B cell (primary cell): Measurements from ENCODE around the gene PARD3B. TPM values are rescaled to one million over a fixed set of nuclear protein-coding genes. Genes with fewer than 3 reads are reported as not detected.

Experiments
- ATAC-seq: fragments of 200-7000 bp; cut with Tn5 transposase; one replicate; pipeline ENCODE4 v1.10.0; 2021; ENCODE audit warnings: low read depth, mild to moderate bottlenecking, moderate number of reproducible peaks, moderate library complexity
- CTCF ChIA-PET: fragments of 350-600 bp; sonication (Branson Sonifier 250); formaldehyde crosslinking; loops from one replicate; lab custom pipeline; 2021; ENCODE audit warnings: antibody characterized with exemption, inconsistent platforms; lab: Charles Lee
- POLR2A ChIA-PET: fragments of 350-600 bp; sonication (Branson Sonifier 250); formaldehyde crosslinking; loops from one replicate; lab custom pipeline; 2021; ENCODE audit warnings: antibody characterized with exemption; lab: Charles Lee
- DNase-seq: peaks from one replicate; pipeline ENCODE4 v3.0.0; 2013
- H2AFZ ChIP-seq: 2 replicates; pipeline ENCODE4 v1.6.1; 2012; ENCODE audit warnings: mild to moderate bottlenecking, low read depth, low read length; ENCODE audit not compliant: insufficient read depth, poor library complexity, severe bottlenecking
- H3K27ac ChIP-seq, 2 donors: 1 replicate in 1 of 2; 2 replicates in 1 of 2; pipeline ENCODE4 v1.5.1; 2012 to 2013; ENCODE audit warnings: low read length in 2 of 2, mild to moderate bottlenecking in 2 of 2, moderate library complexity in 1 of 2
- H3K27me3 ChIP-seq, 4 experiments: fragments of 200-600 bp in 1 of 4; sonication (generic) in 1 of 4; replicated peaks in 1 of 4; 1 replicate in 2 of 4; 2 replicates in 2 of 4; pipeline versions ENCODE4 v1.6.1 to v1.7.0; 2013 to 2016; ENCODE audit warnings: low read length in 3 of 4, mild to moderate bottlenecking in 2 of 4, mixed read lengths in 1 of 4, moderate library complexity in 1 of 4; ENCODE audit not compliant: insufficient read depth in 4 of 4, control insufficient read depth in 3 of 4; ENCODE audit errors: control extremely low read depth in 1 of 4
- H3K36me3 ChIP-seq, 2 experiments: replicated peaks in 1 of 2; 1 replicate in 1 of 2; 2 replicates in 1 of 2; pipeline versions ENCODE4 v1.6.1 to v1.7.1; 2013; ENCODE audit warnings: low read length in 1 of 2; ENCODE audit not compliant: insufficient read depth in 2 of 2, control insufficient read depth in 1 of 2; ENCODE audit errors: control extremely low read depth in 1 of 2, extremely low read depth in 1 of 2
- H3K4me1 ChIP-seq, 2 donors: fragments of 200-600 bp in 1 of 2; sonication (generic) in 1 of 2; 1 replicate in 1 of 2; 2 replicates in 1 of 2; pipeline versions ENCODE4 v1.5.1 to v1.6.1; 2013 to 2017; ENCODE audit warnings: low read length in 2 of 2; ENCODE audit not compliant: control insufficient read depth in 2 of 2, insufficient read depth in 2 of 2
- H3K4me2 ChIP-seq: replicated peaks from 2 replicates; pipeline ENCODE3; 2012; ENCODE audit warnings: mild to moderate bottlenecking, low read depth, low read length; ENCODE audit not compliant: poor library complexity, severe bottlenecking
- H3K4me3 ChIP-seq, 5 experiments: fragments of 200-600 bp in 1 of 5; sonication (generic) in 1 of 5; 1 replicate in 3 of 5; 2 replicates in 2 of 5; pipeline versions ENCODE4 v1.5.1 to v1.7.0; 2011 to 2016; ENCODE audit warnings: low read length in 4 of 5, mild to moderate bottlenecking in 4 of 5, low read depth in 2 of 5, control low read depth in 1 of 5, moderate library complexity in 1 of 5; ENCODE audit not compliant: insufficient read depth in 1 of 5; ENCODE audit errors: control extremely low read depth in 1 of 5, extremely low read depth in 1 of 5
- H3K79me2 ChIP-seq: fragments of 200-600 bp; sonication (generic); one replicate; pipeline ENCODE4 v1.6.0; 2016; ENCODE audit warnings: low read length; ENCODE audit not compliant: control insufficient read depth, insufficient read depth
- H3K9ac ChIP-seq: fragments of 200-600 bp; sonication (generic); 2 replicates; pipeline ENCODE4 v1.6.1; 2017; ENCODE audit warnings: mild to moderate bottlenecking, low read length, moderate library complexity
- H3K9me3 ChIP-seq, 3 donors: one replicate each; pipeline versions ENCODE4 v1.6.1 to v1.7.1; 2013; ENCODE audit warnings: low read length in 2 of 3; ENCODE audit not compliant: control insufficient read depth in 2 of 3, insufficient read depth in 1 of 3; ENCODE audit errors: control extremely low read depth in 1 of 3
- H4K20me1 ChIP-seq: 2 replicates; pipeline ENCODE4 v1.6.0; 2012; ENCODE audit warnings: mild to moderate bottlenecking, low read length; ENCODE audit not compliant: insufficient read depth, control insufficient read depth, poor library complexity, severe bottlenecking
- H3K27ac Mint-ChIP-seq: one replicate; pipeline ENCODE4 v1.8.0; 2021; ENCODE audit warnings: mixed read lengths
- H3K27me3 Mint-ChIP-seq: one replicate; pipeline ENCODE4 v1.8.0; 2021; ENCODE audit warnings: mixed read lengths
- H3K4me1 Mint-ChIP-seq: one replicate; pipeline ENCODE4 v1.8.0; 2021; ENCODE audit warnings: mixed read lengths
- H3K4me3 Mint-ChIP-seq: one replicate; pipeline ENCODE4 v1.8.0; 2021; ENCODE audit warnings: mixed read lengths
- H3K9me3 Mint-ChIP-seq: one replicate; pipeline ENCODE4 v1.8.0; 2022; ENCODE audit warnings: mixed read lengths; ENCODE audit not compliant: insufficient read depth
- EZH2 ChIP-seq: IDR thresholded peaks from 2 replicates; pipeline ENCODE4 v1.6.1; 2012; ENCODE audit warnings: borderline replicate concordance, low read depth, mild to moderate bottlenecking, moderate library complexity, low read length; ENCODE audit not compliant: insufficient read depth, poor library complexity, severe bottlenecking
- WGBS: methylation state at CpG from one replicate; pipeline ENCODE4 v1.1.5; 2013; ENCODE audit warnings: missing lambda C conversion rate; ENCODE audit not compliant: insufficient coverage; 5-methylcytosine and 5-hydroxymethylcytosine counted together
- intact Hi-C: fragments of 100-400 bp; cut with micrococcal nuclease; formaldehyde crosslinking; loops from one replicate; pipeline ENCODE4 v1.10.0; 2022
- polyA plus RNA-seq: library from polyadenylated mRNA; depleted of rRNA; stranded (reverse); fragments of >200 nt; gene quantifications from 2 replicates; pipeline ENCODE4 v1.2.3, GENCODE V29; 2012
- total RNA-seq, 2 donors: library from RNA; stranded (reverse); fragments of 120-200 nt in 1 of 2; gene quantifications; 1 replicate in 1 of 2; 2 replicates in 1 of 2; pipeline versions ENCODE4 v1.2.3 to v1.2.4, GENCODE V29; 2013 to 2022
- TF ChIP-seq, protein P1 (sequence below): fragments of 200-600 bp; IDR thresholded peaks from one replicate; pipeline ENCODE4 v1.8.0; 2022; ENCODE audit warnings: antibody characterized with exemption, mild to moderate bottlenecking

Gene PARD3B
- total and polyA plus RNA-seq, 2 donors (not counting 1 experiment from before 2014, with no cell fraction given), result not detected

DNA sequence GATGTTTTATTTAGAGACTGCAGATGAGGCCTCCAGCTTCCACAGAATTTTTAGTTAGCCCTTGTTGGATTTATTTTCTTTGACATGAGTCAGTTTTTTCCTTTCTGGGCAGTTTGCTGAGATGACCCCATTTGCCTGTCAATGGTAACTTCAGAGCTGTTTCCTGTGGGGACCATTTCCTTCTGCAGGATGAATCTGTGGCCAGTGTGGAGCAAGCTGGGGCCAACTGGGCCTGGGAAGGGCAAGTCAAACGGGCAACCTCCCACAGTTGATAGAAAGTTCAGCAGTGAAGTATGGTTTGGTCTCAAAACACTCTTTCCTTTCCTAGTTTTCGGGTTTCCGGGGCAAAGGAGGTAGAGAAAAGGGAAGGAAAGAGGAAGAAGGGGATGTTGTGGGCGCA, 845.6 kb downstream of the PARD3B start:
- H3K4me1 Mint-ChIP-seq, result no peaks in the 10 kb centered on the region
- Histone ChIP-seq H3K4me3 (no peak overlapping the region), H2AFZ (no peak overlapping the region), H3K79me2 (no peaks in the 10 kb centered on the region), H3K36me3 (no peaks in the 10 kb centered on the region), H3K9ac (no peak overlapping the region), H3K27me3 (no peaks in the 10 kb centered on the region), H4K20me1 (no peaks in the 10 kb centered on the region), H3K9me3 (no peaks in the 10 kb centered on the region), H3K4me1 (no peaks in the 10 kb centered on the region), H3K27ac (no peak overlapping the region), H3K4me2 (no peak overlapping the region)
- TF ChIP-seq, protein P1, sequence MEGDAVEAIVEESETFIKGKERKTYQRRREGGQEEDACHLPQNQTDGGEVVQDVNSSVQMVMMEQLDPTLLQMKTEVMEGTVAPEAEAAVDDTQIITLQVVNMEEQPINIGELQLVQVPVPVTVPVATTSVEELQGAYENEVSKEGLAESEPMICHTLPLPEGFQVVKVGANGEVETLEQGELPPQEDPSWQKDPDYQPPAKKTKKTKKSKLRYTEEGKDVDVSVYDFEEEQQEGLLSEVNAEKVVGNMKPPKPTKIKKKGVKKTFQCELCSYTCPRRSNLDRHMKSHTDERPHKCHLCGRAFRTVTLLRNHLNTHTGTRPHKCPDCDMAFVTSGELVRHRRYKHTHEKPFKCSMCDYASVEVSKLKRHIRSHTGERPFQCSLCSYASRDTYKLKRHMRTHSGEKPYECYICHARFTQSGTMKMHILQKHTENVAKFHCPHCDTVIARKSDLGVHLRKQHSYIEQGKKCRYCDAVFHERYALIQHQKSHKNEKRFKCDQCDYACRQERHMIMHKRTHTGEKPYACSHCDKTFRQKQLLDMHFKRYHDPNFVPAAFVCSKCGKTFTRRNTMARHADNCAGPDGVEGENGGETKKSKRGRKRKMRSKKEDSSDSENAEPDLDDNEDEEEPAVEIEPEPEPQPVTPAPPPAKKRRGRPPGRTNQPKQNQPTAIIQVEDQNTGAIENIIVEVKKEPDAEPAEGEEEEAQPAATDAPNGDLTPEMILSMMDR, result no peak
- no peak for TF ChIP-seq EZH2
- H3K27ac Mint-ChIP-seq, result no peak overlapping the region
- ATAC-seq (no peak), DNase-seq (no peak)
- POLR2A ChIA-PET, result no interaction called here
- H3K4me3 Mint-ChIP-seq, result no peak overlapping the region
- 80% methylated on average over 3 of the region's 4 CpGs for WGBS
- intact Hi-C loops, result no loop called here
- CTCF ChIA-PET, result no interaction called here
- no peaks in the 10 kb centered on the region for H3K9me3 Mint-ChIP-seq
- peaks cover 9% of the 10 kb centered on the region for H3K27me3 Mint-ChIP-seq

DNA sequence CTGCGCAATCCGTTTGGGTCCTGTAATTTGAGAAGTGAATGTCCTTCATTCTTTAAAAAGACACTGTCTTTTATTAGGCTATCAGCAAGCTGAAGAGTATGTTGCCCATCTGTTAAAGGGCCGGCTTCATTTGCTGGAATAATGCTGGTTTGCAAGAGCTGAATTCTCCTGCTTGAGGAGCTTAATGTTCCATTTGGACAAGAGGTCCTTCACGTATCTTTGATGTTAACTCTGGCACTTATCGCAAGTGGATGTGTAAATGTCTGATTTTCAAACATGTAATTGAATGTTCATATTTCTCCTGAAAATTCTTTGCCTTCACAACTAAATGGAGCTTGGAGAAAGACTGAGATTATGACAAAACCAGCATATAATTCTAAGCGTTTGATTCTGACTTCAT, 856.2 kb downstream of the PARD3B start:
- H3K27me3 ChIP-seq, result no peaks in the 10 kb centered on the region
- ATAC-seq, result no peak
- no peak overlapping the region for H3K27ac Mint-ChIP-seq
- ChIA-PET CTCF (no interaction called here), POLR2A (no interaction called here)
- H3K9me3 Mint-ChIP-seq, result no peaks in the 10 kb centered on the region
- no peaks in the 10 kb centered on the region for H3K4me1 ChIP-seq
- no peaks in the 10 kb centered on the region for H3K27me3 Mint-ChIP-seq
- TF ChIP-seq EZH2, result no peak
- TF ChIP-seq, protein P1, result no peak
- no peak overlapping the region for H2AFZ ChIP-seq
- 89% methylated on average over 1 of the region's 6 CpGs for WGBS
- no peak overlapping the region for H3K27ac ChIP-seq
- H4K20me1 ChIP-seq, result no peaks in the 10 kb centered on the region
- DNase-seq, result no peak
- no peak overlapping the region for H3K4me2 ChIP-seq
- no peak overlapping the region for H3K9ac ChIP-seq
- no peaks in the 10 kb centered on the region for H3K79me2 ChIP-seq
- no peaks in the 10 kb centered on the region for H3K36me3 ChIP-seq
- H3K9me3 ChIP-seq, result no peaks in the 10 kb centered on the region
- intact Hi-C loops, result no loop called here
- no peak overlapping the region for H3K4me3 ChIP-seq
- H3K4me3 Mint-ChIP-seq, result no peak overlapping the region
- no peaks in the 10 kb centered on the region for H3K4me1 Mint-ChIP-seq
